ENCODE results near the gene SIGLEC12.
"Not testable (repeated sequence)": the region's sequence is repeated elsewhere in the genome, so short reads cannot be mapped to it uniquely, and the experiment has no call there.

The SIGLEC12 gene

DNA sequence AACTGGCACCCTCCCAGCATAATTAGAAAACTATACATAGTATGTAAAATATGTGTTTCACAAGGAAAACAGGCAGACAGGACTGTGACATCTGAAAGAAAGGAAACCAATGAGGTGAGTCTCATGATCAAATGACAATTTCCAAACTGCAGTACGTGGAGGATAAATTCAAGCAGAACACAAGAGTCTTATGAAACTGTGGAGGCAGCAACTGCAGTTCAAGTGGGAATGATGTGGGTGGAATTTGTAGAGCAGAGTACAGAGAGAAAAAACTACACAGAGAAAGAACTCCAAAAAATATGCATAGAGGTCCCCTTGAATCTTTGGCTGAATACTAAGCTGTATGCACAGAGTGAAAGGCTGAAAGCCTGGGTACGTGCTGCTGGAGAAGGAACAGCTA, 20.2 kb upstream of the SIGLEC12 start:
- no peak for DNase-seq

DNA sequence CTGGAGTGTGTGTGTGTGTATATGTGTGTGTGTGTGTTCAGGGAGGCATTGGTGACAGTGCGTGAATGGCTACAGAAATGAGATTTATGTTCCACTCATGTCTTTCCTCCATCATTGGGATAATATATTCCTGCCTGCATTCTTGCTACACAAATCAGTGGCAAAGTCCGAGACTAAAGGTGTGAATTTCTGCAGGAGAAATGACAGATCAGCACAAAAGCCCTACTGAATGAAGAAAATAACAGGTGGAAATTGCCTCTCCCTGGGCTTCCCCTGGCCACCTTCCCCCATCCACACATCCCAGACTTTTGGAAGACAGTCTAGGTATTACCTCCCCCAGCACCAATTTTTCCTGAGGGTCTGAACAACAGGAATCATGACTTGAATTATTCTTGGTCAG, 19.8 kb upstream of the SIGLEC12 start:
- no peak for DNase-seq

DNA sequence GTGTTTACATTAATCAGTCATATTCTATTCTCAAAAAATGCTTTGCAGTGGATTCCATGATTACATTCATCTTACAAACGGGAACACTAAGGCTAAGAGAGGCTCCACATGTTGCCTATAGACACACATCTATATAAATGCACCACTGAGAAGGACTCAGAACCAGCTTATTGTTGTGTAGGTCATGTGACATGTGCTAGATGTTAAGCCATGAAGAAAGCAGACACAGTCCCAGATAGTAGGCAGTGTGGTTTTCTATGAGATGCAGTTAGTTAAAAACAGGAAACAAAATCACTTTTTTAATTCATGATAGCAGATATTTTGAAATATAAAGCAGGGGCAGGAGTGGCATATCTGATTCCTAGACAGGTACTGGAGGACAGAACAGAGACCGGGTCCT, 19.1 kb upstream of the SIGLEC12 start:
- DNase-seq: no peak

DNA sequence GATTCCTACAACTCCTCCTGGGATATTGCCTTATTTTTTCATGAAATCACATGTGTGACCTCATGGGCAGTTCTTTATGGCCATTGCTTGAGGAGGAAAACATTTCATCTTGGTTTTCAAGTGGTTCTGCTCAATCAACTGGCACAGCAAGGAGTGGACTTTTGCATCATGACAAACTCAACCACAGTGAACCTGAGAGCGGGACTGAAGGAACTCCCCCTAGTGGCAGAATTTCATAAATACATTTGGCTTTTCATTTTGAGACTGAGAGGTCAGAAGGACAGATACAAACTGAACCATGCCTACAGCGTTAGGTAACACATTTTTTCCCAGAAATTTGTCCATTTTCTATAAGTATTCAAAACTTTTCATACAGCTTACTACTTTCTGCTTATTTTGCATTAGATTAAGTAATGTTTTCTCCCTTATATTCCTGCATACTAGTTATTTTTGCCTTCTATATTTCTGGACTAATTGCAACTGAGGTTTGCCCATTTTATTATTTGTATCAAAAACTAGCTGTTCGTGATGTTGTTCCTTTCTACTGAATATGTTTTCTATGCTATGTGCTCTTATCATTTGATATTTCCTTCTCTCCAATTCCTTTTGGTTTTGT, 13.4 kb upstream of the SIGLEC12 start:
- no peak for DNase-seq

DNA sequence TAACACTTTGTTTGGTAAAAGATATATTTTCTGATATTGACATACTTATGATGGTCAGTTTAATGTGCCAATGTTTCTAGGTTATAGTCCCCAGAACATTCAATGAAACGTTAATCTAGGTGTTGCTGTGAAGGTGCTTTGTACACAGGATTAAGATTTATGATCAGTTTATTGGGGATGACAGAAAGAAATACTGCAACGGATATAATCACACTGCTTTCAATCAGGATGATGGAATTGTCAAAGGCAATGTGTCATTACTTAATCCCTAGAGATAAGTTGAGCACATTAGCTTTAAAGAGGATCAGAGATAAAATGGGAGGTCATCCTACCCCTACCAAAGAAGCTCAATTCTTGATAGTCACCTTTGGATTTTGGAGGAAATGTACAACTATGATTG, 12.4 kb upstream of the SIGLEC12 start:
- no peak for DNase-seq

DNA sequence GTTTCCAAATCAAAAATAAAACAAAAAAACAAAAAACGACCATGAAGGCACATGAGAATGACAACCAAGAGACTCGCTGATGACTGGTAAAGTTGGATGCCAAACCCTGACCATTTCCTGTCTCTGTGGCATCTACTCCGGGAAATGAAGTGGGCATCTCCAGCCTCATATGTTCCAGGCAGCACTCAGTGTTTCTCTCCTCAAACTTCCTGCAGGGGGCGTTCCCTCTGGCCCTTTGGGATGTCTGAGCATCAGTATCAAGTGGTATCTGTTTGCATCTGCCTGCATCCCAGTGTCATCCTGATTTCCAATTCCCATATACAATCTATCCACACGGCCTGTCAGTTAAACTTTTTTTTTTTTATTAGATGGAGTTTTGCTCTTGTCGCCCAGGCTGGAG, 9.8 kb upstream of the SIGLEC12 start:
- no peak for DNase-seq

DNA sequence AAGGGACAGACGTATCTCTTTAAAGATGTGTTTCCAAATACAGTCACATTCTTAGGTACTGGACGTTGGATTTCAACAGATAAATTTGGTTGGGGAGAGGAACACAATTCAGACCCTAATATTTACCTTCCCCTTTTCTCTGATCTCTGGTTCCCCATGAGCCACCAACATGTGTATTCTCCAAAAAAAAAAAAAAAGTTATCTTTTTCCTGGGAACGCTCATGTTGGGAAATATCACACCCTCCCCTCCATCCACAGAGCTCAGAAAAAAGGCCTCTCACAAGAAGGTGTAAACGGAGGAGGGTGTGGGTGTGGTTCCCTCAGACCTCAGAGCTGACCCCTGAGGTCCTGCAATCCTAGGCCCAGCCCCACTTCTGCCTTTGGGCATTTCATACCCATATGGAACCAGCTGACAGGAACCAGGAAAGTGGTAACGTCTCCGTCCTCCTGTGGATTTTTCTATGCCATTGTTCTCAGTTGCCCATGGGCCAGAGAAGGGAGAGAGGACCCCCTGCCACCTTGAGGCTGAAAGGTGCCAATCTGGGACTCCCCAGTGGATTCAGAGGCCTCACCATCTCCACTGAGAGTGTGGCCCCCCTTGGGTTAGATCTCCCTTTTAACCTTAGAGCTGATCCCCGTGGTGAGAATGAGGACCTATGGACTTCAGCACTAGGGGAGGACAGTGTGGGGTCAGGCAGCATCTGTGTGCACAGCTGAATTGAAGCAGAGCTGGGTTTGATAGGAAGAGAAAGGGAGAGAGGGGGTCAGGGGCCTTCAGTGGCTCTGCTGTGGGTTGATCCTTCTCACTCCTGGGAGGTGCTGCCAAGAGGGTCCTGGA, 8.4 kb upstream of the SIGLEC12 start:
- DNase-seq: no peak

DNA sequence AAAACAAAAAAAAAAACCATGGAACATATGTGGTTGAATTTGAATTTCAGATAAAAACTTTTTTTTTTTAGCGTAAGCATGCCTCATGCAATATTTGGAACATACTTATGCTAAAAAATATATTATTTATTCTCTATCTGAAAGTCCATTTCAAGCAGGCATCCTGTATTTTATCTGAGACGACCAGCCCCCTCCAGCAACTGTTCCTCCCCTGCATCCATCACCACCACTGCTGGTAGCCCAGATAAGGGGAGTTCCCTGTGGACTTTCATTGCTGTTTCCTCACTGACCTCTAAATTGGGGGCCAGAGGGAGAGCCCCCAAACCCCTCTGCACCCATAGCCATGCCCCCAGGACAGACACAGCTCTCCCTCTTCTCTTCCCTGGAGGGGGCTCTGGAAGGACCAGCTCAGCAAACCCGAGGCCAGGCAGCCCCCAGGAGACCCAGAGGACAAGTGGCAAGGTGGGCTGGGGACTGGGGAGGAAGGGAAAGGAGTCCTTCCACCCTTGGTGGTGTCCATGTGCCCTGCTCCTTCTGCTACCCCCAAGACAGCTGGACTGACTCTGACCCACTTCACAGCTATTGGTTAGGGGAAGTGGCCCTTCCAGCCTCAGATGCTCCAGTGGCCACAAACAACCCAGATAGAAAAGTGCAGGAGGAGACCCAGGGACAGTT, 6.6 kb upstream of the SIGLEC12 start:
- DNase-seq: no peak

DNA sequence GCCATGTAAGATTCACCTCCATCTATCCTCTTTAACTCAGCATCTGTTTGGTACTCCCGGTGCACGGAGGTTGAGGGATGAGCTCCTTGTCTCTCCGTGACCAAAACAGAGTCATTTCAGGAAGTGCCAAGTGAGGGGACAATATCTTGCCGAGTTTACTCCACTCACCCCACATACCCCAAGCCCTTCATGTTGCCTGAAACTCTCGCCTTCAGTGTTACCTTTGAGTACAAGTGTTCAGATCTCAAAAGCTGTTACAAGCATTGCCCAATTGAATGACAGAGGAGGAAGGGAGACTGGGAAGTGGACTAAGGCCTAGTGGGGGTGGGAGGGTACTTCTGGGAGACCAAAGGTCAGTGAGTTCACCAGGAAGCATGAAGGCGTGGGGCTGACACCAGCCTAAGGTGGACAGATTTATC, 6.0 kb upstream of the SIGLEC12 start:
- no peak for DNase-seq

DNA sequence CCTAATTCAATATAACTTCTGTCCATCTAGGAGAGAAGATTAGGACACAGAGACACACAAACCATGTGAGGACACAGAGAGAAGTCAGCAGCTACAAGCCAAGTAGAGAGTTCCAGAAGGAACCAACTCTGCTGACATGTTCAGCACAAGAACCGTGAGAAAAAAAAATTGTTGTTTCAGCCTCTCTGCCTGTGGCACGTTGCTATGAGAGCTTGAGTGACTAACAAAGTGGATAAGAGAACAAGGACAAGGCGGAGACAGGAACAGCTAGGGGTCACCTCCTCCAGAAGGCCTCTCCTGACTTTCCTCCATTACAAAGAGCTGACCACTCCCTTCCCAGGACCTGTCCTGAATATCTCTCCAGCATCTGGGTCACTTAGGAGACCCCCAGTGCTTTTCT, 5.6 kb upstream of the SIGLEC12 start:
- DNase-seq: no peak

DNA sequence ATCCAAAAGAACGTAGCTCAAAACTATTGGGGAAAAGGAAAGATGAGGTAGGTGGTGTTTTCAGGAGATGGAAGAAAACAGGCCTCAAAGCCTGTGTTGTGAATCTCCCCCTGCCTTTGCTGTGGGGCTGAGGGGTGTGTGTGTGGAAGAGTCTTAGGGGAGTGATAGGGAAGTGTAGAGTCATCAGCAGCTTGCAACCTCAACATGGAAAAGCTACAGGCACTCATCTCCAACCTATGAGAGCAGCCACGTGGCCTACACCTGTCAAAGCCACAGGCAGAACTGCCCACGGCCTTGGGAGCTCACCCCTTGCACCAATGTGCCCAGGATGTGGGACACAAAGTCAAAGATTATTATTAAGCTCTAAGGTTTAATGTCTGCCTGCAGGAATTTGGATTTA, 4.3 kb upstream of the SIGLEC12 start:
- DNase-seq: no peak

DNA sequence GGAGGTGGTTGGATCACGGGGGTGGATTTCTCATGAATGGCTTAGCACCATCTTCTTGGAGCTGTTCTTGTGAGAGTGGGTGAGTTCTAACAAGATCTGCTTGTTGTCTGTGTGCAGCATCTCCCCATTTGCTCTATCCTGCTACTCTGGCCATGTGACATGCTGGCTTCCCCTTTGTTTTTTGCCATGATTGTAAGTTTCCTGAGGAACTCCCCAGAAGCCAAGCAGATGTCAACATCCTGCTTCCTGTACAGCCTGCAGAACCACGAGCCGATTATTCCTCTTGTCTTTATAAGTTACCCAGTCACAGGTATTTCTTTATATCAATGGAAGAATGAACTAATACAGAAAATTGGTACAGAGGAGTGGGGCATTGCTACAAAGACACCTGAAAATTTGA, 2.3 kb upstream of the SIGLEC12 start:
- DNase-seq: no peak

DNA sequence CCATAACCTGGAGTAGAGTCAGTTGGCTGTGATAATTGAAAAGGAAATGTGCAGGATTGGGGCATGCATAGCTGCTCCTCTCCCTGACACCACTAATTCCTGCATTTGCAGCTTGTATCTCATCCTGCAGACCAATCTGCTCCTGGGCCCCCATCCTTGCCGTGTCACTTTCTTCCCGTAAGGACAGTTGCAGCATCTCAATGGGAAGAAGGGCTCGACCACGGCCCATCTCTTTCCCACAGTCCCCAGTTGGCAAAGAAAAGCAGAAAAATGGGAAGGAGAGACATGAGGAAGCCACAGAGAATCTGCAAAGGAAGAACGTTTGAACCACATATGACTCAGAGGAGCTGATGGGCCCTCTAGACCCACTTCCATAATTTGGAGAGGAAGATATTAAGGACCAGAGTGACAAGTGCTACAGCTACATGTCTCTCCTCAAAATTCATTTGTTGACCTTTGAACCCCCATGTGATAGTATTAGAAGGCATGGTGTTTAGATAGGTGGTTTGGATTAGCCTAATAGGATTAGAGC, 1.8 kb upstream of the SIGLEC12 start:
- no peak for DNase-seq

DNA sequence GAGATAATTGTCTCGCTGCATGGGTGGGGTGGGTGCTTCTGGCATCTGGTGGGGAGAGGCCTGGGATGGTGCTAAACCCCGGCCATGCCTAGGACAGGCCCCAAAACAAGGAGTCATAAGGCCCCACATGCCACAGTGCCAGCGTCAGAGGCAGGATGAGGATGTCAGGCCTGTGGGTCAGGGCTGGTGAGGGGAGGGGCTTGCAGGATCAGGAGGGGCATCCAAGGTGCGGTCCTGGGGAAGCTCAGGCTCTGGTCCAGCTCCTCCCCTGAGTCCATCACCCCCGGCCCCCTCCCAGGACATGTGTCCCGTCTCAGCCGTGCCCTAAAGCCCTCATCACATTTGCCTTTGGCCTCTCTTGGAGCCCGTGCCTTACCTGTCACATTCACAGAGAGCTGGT, 669 bp downstream of the SIGLEC12 start:
- DNase-seq: not testable (repeated sequence)

DNA sequence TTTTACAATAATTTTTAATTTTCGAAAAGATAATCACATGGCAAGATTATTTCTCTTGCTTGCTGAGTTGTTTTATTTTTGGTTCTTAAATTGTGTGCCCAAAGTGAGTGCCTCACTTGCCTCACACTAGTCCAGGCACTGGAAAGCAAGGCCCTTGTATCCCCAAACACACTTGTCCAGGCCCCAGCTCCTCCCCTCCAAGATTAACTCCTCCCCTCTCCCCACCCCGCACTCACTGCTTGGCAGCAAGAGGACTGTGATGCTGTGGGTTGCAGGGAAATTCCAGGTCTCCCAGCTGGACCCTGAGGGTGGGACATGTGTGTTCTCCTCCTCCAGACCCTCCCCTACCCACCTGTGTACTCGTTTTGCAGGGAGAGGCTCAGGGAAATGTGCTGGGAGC, 3.9 kb downstream of the SIGLEC12 start:
- no peak for DNase-seq

DNA sequence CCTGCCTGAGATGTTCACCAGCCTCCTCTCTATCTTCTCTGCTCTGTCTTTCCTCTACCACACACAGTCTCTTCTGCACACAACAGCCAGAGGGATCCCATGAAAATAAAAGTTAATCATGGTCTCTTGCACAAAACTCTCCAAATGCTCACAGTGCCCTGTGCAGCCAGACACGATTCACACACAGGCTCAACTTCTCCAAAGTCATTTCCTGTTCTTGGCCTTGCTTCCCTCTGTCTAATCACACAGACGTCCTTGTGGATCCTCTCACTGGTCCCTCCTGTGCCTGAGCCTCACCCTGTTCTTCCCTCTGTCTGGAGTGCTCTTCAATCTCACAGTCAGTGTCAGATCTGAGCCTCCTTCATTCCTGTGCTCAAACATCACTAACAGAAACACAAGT, 7.8 kb downstream of the SIGLEC12 start:
- no peak for DNase-seq

DNA sequence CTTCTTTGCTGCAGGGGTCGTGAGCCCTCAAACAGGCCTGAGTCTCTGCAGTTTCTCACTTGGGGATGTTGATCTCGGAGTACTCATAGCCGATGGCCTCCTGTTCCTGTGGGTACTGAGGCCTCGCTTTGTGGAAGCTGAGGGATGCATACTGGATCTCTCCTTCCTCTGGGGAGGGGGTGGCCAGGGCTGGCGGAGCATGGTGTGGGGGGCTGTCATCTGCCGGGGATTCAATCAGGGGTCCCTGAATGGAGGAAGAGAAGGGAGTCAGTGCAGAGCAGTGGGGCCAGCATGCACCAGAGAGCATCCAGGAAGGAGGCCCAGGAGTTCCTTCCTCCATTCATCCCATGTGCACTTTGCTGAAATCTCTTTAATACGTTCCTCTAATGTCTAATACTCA, 10.0 kb downstream of the SIGLEC12 start:
- no peak for DNase-seq

DNA sequence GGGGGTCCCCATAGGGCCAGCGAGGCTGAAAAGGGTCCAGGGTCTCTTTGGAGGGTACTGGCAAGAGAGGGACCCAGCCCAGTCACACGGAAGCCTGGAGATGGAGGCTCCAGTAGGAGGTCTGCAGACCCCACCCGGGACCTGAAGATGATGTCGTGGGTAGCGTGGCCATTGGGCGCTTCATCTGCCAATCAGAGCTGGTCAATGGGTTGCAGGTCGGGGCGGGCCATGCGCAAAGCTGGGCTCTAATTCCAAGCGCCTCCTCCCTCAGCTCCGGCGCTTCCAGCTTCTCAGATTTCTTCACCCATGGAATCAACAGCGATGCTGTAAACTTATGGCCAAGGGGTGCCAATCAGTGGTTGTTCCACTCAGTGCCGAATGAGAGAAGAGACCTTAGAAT, 10.9 kb downstream of the SIGLEC12 start:
- no peak for DNase-seq

DNA sequence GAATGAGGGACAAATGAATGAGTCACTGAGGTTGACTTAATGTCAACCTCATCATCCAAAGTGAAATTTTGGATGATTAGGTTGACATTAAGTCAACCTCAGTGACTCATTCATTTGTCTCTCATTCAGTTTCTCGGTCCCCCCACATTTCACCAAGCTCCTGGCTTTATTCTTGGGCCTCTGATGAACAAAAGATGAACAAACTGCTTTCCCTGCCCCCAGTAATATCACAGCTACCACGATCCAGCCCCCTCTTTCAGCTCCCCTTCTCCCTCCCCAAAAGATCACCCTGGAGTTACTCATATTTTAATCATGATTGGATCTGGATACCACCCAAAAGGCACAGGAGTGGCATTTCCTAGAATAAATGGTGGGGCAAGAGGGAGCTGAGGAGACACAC, 12.5 kb downstream of the SIGLEC12 start:
- DNase-seq: no peak

DNA sequence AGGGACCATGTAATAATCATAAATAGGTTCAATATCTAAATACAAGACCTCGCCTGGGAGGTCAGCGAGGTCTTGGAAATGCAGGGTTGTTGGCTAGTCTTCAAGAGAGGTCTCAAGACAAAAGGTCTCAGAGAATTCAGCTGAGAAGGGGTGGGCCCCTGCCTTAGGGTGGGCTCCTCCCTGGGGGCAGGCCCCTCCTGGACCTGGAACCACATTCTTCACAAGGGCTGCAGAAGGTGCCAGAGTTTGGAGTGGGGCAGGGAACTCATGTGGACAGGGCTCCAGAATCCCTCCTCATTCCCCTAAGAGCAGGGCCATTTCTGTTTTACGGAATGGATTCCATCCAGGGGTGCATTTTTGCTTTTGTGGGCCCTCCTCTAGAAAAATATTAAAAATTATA, 13.1 kb downstream of the SIGLEC12 start:
- no peak for DNase-seq

DNA sequence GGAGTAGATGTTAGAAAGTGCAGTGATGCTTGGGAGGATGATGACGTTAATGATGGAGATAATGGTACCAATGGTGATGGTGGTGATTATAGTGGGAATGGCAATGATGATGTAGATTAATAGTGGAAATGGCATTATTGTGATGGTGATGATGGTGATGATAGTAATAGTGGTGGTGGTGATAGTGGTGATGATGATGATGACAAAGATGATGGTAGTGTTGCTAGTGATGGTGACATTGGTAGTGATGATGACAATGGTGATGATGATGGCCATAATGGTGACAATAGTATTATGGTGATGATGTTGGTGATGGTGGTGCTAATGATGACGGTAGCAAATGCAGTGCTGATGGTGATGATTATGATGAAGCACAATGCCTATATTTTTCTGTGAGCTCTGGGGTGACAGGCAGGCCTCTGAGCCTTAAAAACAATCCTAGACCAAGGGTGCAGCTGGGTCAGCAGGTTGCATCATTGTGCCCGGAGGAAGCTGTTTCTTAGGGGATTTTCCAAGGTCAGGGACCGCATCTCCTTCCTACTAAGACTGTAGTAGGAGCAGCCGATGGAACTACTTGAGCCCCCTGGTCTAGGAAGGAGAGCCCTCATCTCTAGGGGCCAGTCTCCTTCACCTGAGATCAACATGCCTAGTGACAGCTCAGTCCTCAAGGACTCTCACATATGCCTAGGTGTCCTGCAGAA, 15.5 kb downstream of the SIGLEC12 start:
- DNase-seq: no peak

DNA sequence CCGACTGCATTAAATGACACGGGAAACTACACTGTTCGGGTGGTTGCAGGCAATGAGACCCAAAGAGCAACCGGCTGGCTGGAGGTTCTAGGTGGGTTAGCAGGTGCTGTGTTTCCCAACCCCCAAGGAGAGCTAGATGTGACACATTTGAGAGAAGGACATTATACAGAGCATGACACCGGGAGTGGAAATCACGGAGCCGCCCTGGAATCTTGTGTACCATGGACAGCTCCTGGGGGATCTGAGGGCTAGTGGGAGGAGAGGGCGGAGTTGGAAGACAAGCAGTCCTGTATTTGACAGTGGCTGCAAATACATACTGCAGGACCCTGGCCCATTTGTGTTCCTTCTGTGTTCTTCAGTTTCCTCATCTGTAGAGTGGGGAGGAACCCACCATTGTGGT, 21.0 kb downstream of the SIGLEC12 start:
- no peak for DNase-seq

All from activated CD4-positive, alpha-beta T cell treated with anti-CD3 and anti-CD28 coated beads, Interleukin-2, amount 50 U/mL, for 4 hours (primary cell).